ENCODE measurements around the gene RPP40.

- TF ChIP-seq POLR2AphosphoS5 (IDR thresholded peaks at IDR 0.05), result no peak
- no peak for TF ChIP-seq CTCF (IDR thresholded peaks at IDR 0.05)
Observed at GRCh38 chr6:4972438-4972837, 31.4 kb downstream of the RPP40 start.

Measured in prostate gland (tissue), 2 donors.